B cell (primary cell): ENCODE data around the gene COLQ. TPM values are rescaled to one million over a fixed set of nuclear protein-coding genes. Genes with fewer than 3 reads are reported as not detected.

Source experiments
- ATAC-seq: fragments of 200-7000 bp; cut with Tn5 transposase; one replicate; pipeline ENCODE4 v1.10.0; 2021; ENCODE audit warnings: low read depth, mild to moderate bottlenecking, moderate number of reproducible peaks, moderate library complexity
- CTCF ChIA-PET: fragments of 350-600 bp; sonication (Branson Sonifier 250); formaldehyde crosslinking; loops from one replicate; lab custom pipeline; 2021; ENCODE audit warnings: antibody characterized with exemption, inconsistent platforms; lab: Charles Lee
- POLR2A ChIA-PET: fragments of 350-600 bp; sonication (Branson Sonifier 250); formaldehyde crosslinking; loops from one replicate; lab custom pipeline; 2021; ENCODE audit warnings: antibody characterized with exemption; lab: Charles Lee
- DNase-seq: peaks from one replicate; pipeline ENCODE4 v3.0.0; 2013
- H2AFZ ChIP-seq: 2 replicates; pipeline ENCODE4 v1.6.1; 2012; ENCODE audit warnings: mild to moderate bottlenecking, low read depth, low read length; ENCODE audit not compliant: insufficient read depth, poor library complexity, severe bottlenecking
- H3K27ac ChIP-seq, 2 donors: 1 replicate in 1 of 2; 2 replicates in 1 of 2; pipeline ENCODE4 v1.5.1; 2012 to 2013; ENCODE audit warnings: low read length in 2 of 2, mild to moderate bottlenecking in 2 of 2, moderate library complexity in 1 of 2
- H3K27me3 ChIP-seq, 4 experiments: fragments of 200-600 bp in 1 of 4; sonication (generic) in 1 of 4; replicated peaks in 1 of 4; 1 replicate in 2 of 4; 2 replicates in 2 of 4; pipeline versions ENCODE4 v1.6.1 to v1.7.0; 2013 to 2016; ENCODE audit warnings: low read length in 3 of 4, mild to moderate bottlenecking in 2 of 4, mixed read lengths in 1 of 4, moderate library complexity in 1 of 4; ENCODE audit not compliant: insufficient read depth in 4 of 4, control insufficient read depth in 3 of 4; ENCODE audit errors: control extremely low read depth in 1 of 4
- H3K36me3 ChIP-seq, 2 experiments: replicated peaks in 1 of 2; 1 replicate in 1 of 2; 2 replicates in 1 of 2; pipeline versions ENCODE4 v1.6.1 to v1.7.1; 2013; ENCODE audit warnings: low read length in 1 of 2; ENCODE audit not compliant: insufficient read depth in 2 of 2, control insufficient read depth in 1 of 2; ENCODE audit errors: control extremely low read depth in 1 of 2, extremely low read depth in 1 of 2
- H3K4me1 ChIP-seq, 2 donors: fragments of 200-600 bp in 1 of 2; sonication (generic) in 1 of 2; 1 replicate in 1 of 2; 2 replicates in 1 of 2; pipeline versions ENCODE4 v1.5.1 to v1.6.1; 2013 to 2017; ENCODE audit warnings: low read length in 2 of 2; ENCODE audit not compliant: control insufficient read depth in 2 of 2, insufficient read depth in 2 of 2
- H3K4me2 ChIP-seq: replicated peaks from 2 replicates; pipeline ENCODE3; 2012; ENCODE audit warnings: mild to moderate bottlenecking, low read depth, low read length; ENCODE audit not compliant: poor library complexity, severe bottlenecking
- H3K4me3 ChIP-seq, 5 experiments: fragments of 200-600 bp in 1 of 5; sonication (generic) in 1 of 5; 1 replicate in 3 of 5; 2 replicates in 2 of 5; pipeline versions ENCODE4 v1.5.1 to v1.7.0; 2011 to 2016; ENCODE audit warnings: low read length in 4 of 5, mild to moderate bottlenecking in 4 of 5, low read depth in 2 of 5, control low read depth in 1 of 5, moderate library complexity in 1 of 5; ENCODE audit not compliant: insufficient read depth in 1 of 5; ENCODE audit errors: control extremely low read depth in 1 of 5, extremely low read depth in 1 of 5
- H3K79me2 ChIP-seq: fragments of 200-600 bp; sonication (generic); one replicate; pipeline ENCODE4 v1.6.0; 2016; ENCODE audit warnings: low read length; ENCODE audit not compliant: control insufficient read depth, insufficient read depth
- H3K9ac ChIP-seq: fragments of 200-600 bp; sonication (generic); 2 replicates; pipeline ENCODE4 v1.6.1; 2017; ENCODE audit warnings: mild to moderate bottlenecking, low read length, moderate library complexity
- H3K9me3 ChIP-seq, 3 donors: one replicate each; pipeline versions ENCODE4 v1.6.1 to v1.7.1; 2013; ENCODE audit warnings: low read length in 2 of 3; ENCODE audit not compliant: control insufficient read depth in 2 of 3, insufficient read depth in 1 of 3; ENCODE audit errors: control extremely low read depth in 1 of 3
- H4K20me1 ChIP-seq: 2 replicates; pipeline ENCODE4 v1.6.0; 2012; ENCODE audit warnings: mild to moderate bottlenecking, low read length; ENCODE audit not compliant: insufficient read depth, control insufficient read depth, poor library complexity, severe bottlenecking
- H3K27ac Mint-ChIP-seq: one replicate; pipeline ENCODE4 v1.8.0; 2021; ENCODE audit warnings: mixed read lengths
- H3K27me3 Mint-ChIP-seq: one replicate; pipeline ENCODE4 v1.8.0; 2021; ENCODE audit warnings: mixed read lengths
- H3K4me1 Mint-ChIP-seq: one replicate; pipeline ENCODE4 v1.8.0; 2021; ENCODE audit warnings: mixed read lengths
- H3K4me3 Mint-ChIP-seq: one replicate; pipeline ENCODE4 v1.8.0; 2021; ENCODE audit warnings: mixed read lengths
- H3K9me3 Mint-ChIP-seq: one replicate; pipeline ENCODE4 v1.8.0; 2022; ENCODE audit warnings: mixed read lengths; ENCODE audit not compliant: insufficient read depth
- EZH2 ChIP-seq: IDR thresholded peaks from 2 replicates; pipeline ENCODE4 v1.6.1; 2012; ENCODE audit warnings: borderline replicate concordance, low read depth, mild to moderate bottlenecking, moderate library complexity, low read length; ENCODE audit not compliant: insufficient read depth, poor library complexity, severe bottlenecking
- WGBS: methylation state at CpG from one replicate; pipeline ENCODE4 v1.1.5; 2013; ENCODE audit warnings: missing lambda C conversion rate; ENCODE audit not compliant: insufficient coverage; 5-methylcytosine and 5-hydroxymethylcytosine counted together
- intact Hi-C: fragments of 100-400 bp; cut with micrococcal nuclease; formaldehyde crosslinking; loops from one replicate; pipeline ENCODE4 v1.10.0; 2022
- polyA plus RNA-seq: library from polyadenylated mRNA; depleted of rRNA; stranded (reverse); fragments of >200 nt; gene quantifications from 2 replicates; pipeline ENCODE4 v1.2.3, GENCODE V29; 2012
- total RNA-seq, 2 donors: library from RNA; stranded (reverse); fragments of 120-200 nt in 1 of 2; gene quantifications; 1 replicate in 1 of 2; 2 replicates in 1 of 2; pipeline versions ENCODE4 v1.2.3 to v1.2.4, GENCODE V29; 2013 to 2022
- TF ChIP-seq, protein P1 (sequence below): fragments of 200-600 bp; IDR thresholded peaks from one replicate; pipeline ENCODE4 v1.8.0; 2022; ENCODE audit warnings: antibody characterized with exemption, mild to moderate bottlenecking

Gene COLQ
- total and polyA plus RNA-seq, 2 donors (not counting 1 experiment from before 2014, with no cell fraction given) = 1.9 to 2.5 TPM

- H3K36me3 ChIP-seq = peaks cover 4 to 64% of the 10 kb centered on the region in 2 experiments
These were observed 41.1 kb upstream of the COLQ start for GRCh38 chr3:15562560-15562959.

GRCh38 chr3:15558581-15558980 lies 37.1 kb upstream of the COLQ start:
- peaks cover 23 to 30% of the 10 kb centered on the region in 2 donors for H3K4me1 ChIP-seq
- H3K9ac ChIP-seq = no peak overlapping the region
- Mint-ChIP-seq H3K9me3 (no peaks in the 10 kb centered on the region), H3K27ac (no peak overlapping the region), H3K4me3 (no peak overlapping the region), H3K27me3 (no peaks in the 10 kb centered on the region), H3K4me1 (peaks cover 29% of the 10 kb centered on the region)
- peaks cover 4 to 33% of the 10 kb centered on the region in 2 experiments for H3K36me3 ChIP-seq
- POLR2A ChIA-PET = interaction anchor here (0.7 kb wide), 1 partner anchor 156 kb away, joined by 11 read pairs; no protein-coding TSS in a partner anchor
- WGBS = 91% methylated on average over 6 of the region's 9 CpGs
- TF ChIP-seq, protein P1, sequence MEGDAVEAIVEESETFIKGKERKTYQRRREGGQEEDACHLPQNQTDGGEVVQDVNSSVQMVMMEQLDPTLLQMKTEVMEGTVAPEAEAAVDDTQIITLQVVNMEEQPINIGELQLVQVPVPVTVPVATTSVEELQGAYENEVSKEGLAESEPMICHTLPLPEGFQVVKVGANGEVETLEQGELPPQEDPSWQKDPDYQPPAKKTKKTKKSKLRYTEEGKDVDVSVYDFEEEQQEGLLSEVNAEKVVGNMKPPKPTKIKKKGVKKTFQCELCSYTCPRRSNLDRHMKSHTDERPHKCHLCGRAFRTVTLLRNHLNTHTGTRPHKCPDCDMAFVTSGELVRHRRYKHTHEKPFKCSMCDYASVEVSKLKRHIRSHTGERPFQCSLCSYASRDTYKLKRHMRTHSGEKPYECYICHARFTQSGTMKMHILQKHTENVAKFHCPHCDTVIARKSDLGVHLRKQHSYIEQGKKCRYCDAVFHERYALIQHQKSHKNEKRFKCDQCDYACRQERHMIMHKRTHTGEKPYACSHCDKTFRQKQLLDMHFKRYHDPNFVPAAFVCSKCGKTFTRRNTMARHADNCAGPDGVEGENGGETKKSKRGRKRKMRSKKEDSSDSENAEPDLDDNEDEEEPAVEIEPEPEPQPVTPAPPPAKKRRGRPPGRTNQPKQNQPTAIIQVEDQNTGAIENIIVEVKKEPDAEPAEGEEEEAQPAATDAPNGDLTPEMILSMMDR = no peak
- H3K27ac ChIP-seq = no peak overlapping the region
- H2AFZ ChIP-seq = no peak overlapping the region
- H3K9me3 ChIP-seq = no peaks in the 10 kb centered on the region
- CTCF ChIA-PET = interaction anchor here (0.7 to 6.4 kb wide), 7 partner anchors 43 to 450 kb away, joined by 3 to 70 read pairs (median 3); partner anchors contain the start of genes BTD, CAPN7, EAF1 and HACL1
- H3K79me2 ChIP-seq = no peaks in the 10 kb centered on the region
- H3K4me2 ChIP-seq = no peak overlapping the region
- H3K4me3 ChIP-seq = no peak overlapping the region
- H4K20me1 ChIP-seq = no peaks in the 10 kb centered on the region
- intact Hi-C loops = loop anchor here (5.0 kb wide), 1 partner anchor 461 kb away; the partner anchor contains the start of gene RBSN
- ATAC-seq (no peak), DNase-seq (no peak)
- H3K27me3 ChIP-seq = no peaks in the 10 kb centered on the region

More at GRCh38 chr3:15562560-15562959, 41.1 kb upstream of the COLQ start:
- H3K4me1 Mint-ChIP-seq = peaks cover 5% of the 10 kb centered on the region
- H3K27ac ChIP-seq = no peak overlapping the region
- no peak overlapping the region for H3K27ac Mint-ChIP-seq
- DNase-seq (no peak), ATAC-seq (no peak)
- H4K20me1 ChIP-seq = no peaks in the 10 kb centered on the region
- H3K9me3 ChIP-seq = no peaks in the 10 kb centered on the region
- H3K4me2 ChIP-seq = no peak overlapping the region
- intact Hi-C loops = no loop called here
- no peak for TF ChIP-seq EZH2
- TF ChIP-seq, protein P1 = no peak
- H3K79me2 ChIP-seq = no peaks in the 10 kb centered on the region
- H3K27me3 ChIP-seq = no peaks in the 10 kb centered on the region
- WGBS = 100% methylated on average over 5 of the region's 5 CpGs
- ChIA-PET POLR2A (no interaction called here), CTCF (interaction anchor here (0.7 kb wide), 1 partner anchor 519 kb away, joined by 3 read pairs; no protein-coding TSS in a partner anchor)
- H3K4me3 Mint-ChIP-seq = no peak overlapping the region
- H3K4me1 ChIP-seq = peaks cover 3 to 4% of the 10 kb centered on the region in 2 donors
- no peaks in the 10 kb centered on the region for H3K9me3 Mint-ChIP-seq
- no peaks in the 10 kb centered on the region for H3K27me3 Mint-ChIP-seq
- no peak overlapping the region for H3K9ac ChIP-seq
- H2AFZ ChIP-seq = no peak overlapping the region
- no peak overlapping the region for H3K4me3 ChIP-seq
